NT2/D1 (cell line): ENCODE measurements around the gene TAF4B.

Experiments
- DNase-seq: peaks from one replicate; pipeline ENCODE4 v3.0.0-alpha.2; 2011; ENCODE audit warnings: low read depth, low spot score
- H3K27me3 ChIP-seq: 2 replicates; pipeline ENCODE4 v1.6.0; 2011; ENCODE audit warnings: mild to moderate bottlenecking; ENCODE audit not compliant: insufficient read length, insufficient read depth
- H3K36me3 ChIP-seq: 2 replicates; pipeline ENCODE4 v1.6.1; 2011; ENCODE audit warnings: mild to moderate bottlenecking, low read length, mixed read lengths; ENCODE audit not compliant: insufficient read depth, insufficient read length
- H3K4me1 ChIP-seq: 2 replicates; pipeline ENCODE4 v1.5.1; 2011; ENCODE audit not compliant: insufficient read depth, insufficient read length
- H3K4me3 ChIP-seq: 2 replicates; pipeline ENCODE4 v1.5.1; 2011; ENCODE audit warnings: low read depth; ENCODE audit not compliant: insufficient read length
- H3K9ac ChIP-seq: 2 replicates; pipeline ENCODE4 v1.6.0; 2011; ENCODE audit warnings: low read depth; ENCODE audit not compliant: insufficient read length
- H3K9me3 ChIP-seq: 2 replicates; pipeline ENCODE4 v1.5.1; 2011; ENCODE audit warnings: mild to moderate bottlenecking, low read length; ENCODE audit not compliant: insufficient read depth
- SUZ12 ChIP-seq: IDR thresholded peaks from 2 replicates; pipeline ENCODE4 v1.6.1; 2011; ENCODE audit not compliant: insufficient read length, insufficient read depth; ENCODE audit errors: extremely low read depth
- YY1 ChIP-seq: IDR thresholded peaks from 2 replicates; pipeline ENCODE4 v1.6.1; 2011; ENCODE audit not compliant: insufficient read length, insufficient read depth
- ZNF274 ChIP-seq: IDR thresholded peaks from 2 replicates; pipeline ENCODE4 v1.6.1; 2011; ENCODE audit warnings: mild to moderate bottlenecking, low read depth, low read length

The TAF4B gene

GRCh38 chr18:26205318-26205717 is 20.9 kb upstream of the TAF4B start:
- Histone ChIP-seq H3K36me3 (no peaks in the 10 kb centered on the region), H3K9me3 (no peaks in the 10 kb centered on the region), H3K27me3 (no peaks in the 10 kb centered on the region), H3K4me1 (no peaks in the 10 kb centered on the region), H3K4me3 (no peak overlapping the region), H3K9ac (no peak overlapping the region)
- DNase-seq, result no peak
- TF ChIP-seq YY1 (no peak), ZNF274 (no peak), SUZ12 (no peak)

- Histone ChIP-seq H3K36me3 (no peaks in the 10 kb centered on the region), H3K4me1 (no peaks in the 10 kb centered on the region), H3K4me3 (no peak overlapping the region), H3K27me3 (no peaks in the 10 kb centered on the region), H3K9ac (no peak overlapping the region), H3K9me3 (no peaks in the 10 kb centered on the region)
- TF ChIP-seq ZNF274 (no peak), SUZ12 (no peak)
- no peak for DNase-seq
These were observed 19.8 kb upstream of the TAF4B start for GRCh38 chr18:26206488-26206887.

- H3K4me1 ChIP-seq, result no peaks in the 10 kb centered on the region
- DNase-seq, result no peak
- no peaks in the 10 kb centered on the region for H3K9me3 ChIP-seq
- no peaks in the 10 kb centered on the region for H3K27me3 ChIP-seq
- H3K36me3 ChIP-seq, result no peaks in the 10 kb centered on the region
- H3K9ac ChIP-seq, result no peak overlapping the region
- H3K4me3 ChIP-seq, result no peak overlapping the region
- TF ChIP-seq SUZ12 (no peak), ZNF274 (no peak), YY1 (no peak)
These were observed 18.3 kb upstream of the TAF4B start for GRCh38 chr18:26207937-26208336.

GRCh38 chr18:26208977-26209376 is 17.3 kb upstream of the TAF4B start:
- Histone ChIP-seq H3K4me1 (no peaks in the 10 kb centered on the region), H3K9me3 (no peaks in the 10 kb centered on the region), H3K4me3 (no peak overlapping the region), H3K27me3 (no peaks in the 10 kb centered on the region), H3K9ac (no peak overlapping the region), H3K36me3 (no peaks in the 10 kb centered on the region)
- no peak for DNase-seq
- TF ChIP-seq SUZ12 (no peak), ZNF274 (no peak), YY1 (no peak)

- H3K4me1 ChIP-seq, result no peaks in the 10 kb centered on the region
- no peaks in the 10 kb centered on the region for H3K27me3 ChIP-seq
- no peak for TF ChIP-seq ZNF274
- no peak for TF ChIP-seq SUZ12
- H3K9me3 ChIP-seq, result no peaks in the 10 kb centered on the region
- no peak for DNase-seq
- H3K36me3 ChIP-seq, result no peaks in the 10 kb centered on the region
- H3K9ac ChIP-seq, result no peak overlapping the region
- H3K4me3 ChIP-seq, result no peak overlapping the region
These were observed 16.1 kb upstream of the TAF4B start for GRCh38 chr18:26210147-26210546.

- no peak overlapping the region for H3K9ac ChIP-seq
- no peak overlapping the region for H3K4me3 ChIP-seq
- no peak for DNase-seq
- no peaks in the 10 kb centered on the region for H3K27me3 ChIP-seq
- no peaks in the 10 kb centered on the region for H3K9me3 ChIP-seq
- H3K4me1 ChIP-seq, result no peaks in the 10 kb centered on the region
- TF ChIP-seq YY1 (no peak), ZNF274 (no peak), SUZ12 (no peak)
- no peaks in the 10 kb centered on the region for H3K36me3 ChIP-seq
These were observed 10.8 kb upstream of the TAF4B start for GRCh38 chr18:26215247-26215970.

- H3K9ac ChIP-seq, result no peak overlapping the region
- H3K9me3 ChIP-seq, result no peaks in the 10 kb centered on the region
- no peaks in the 10 kb centered on the region for H3K4me1 ChIP-seq
- no peaks in the 10 kb centered on the region for H3K36me3 ChIP-seq
- no peak for DNase-seq
- TF ChIP-seq SUZ12 (no peak), YY1 (no peak), ZNF274 (no peak)
- H3K4me3 ChIP-seq, result no peak overlapping the region
- H3K27me3 ChIP-seq, result no peaks in the 10 kb centered on the region
These were observed 1.1 kb upstream of the TAF4B start for GRCh38 chr18:26225022-26225693.
